HG03039 (cell line): Measurements from ENCODE around the gene ECEL1.

Source experiments
- ATAC-seq: cut with Tn5 transposase; IDR thresholded peaks from one replicate; pipeline ENCODE4 v1.9.1; 2021; ENCODE audit warnings: mild to moderate bottlenecking, moderate library complexity; ENCODE audit not compliant: unreplicated experiment

The ECEL1 gene

GRCh38 chr2:232498452-232498851 lies 10.8 kb upstream of the ECEL1 start:
- no peak for ATAC-seq

DNA sequence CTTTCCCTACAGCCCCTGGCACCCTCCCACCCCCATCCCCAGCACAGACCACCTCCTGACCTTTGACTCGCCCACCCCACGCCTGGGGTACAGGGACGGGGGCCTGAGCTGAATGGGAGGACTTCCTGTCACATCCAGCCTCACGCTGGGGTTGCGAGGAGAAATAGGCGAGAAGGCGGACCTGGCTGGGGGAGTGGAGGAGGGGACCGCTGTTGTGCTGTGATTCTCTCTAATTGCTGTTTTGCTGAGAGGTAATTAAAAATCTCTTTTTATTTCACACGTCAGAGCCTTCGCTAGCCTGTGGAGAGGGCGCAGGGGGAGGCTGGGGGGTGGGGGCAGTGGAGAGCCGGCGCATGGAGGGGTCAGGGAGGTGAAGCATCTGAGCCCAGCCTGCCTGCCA lies 9.7 kb upstream of the ECEL1 start:
- ATAC-seq: no peak

- ATAC-seq: no peak
Measured at GRCh38 chr2:232496501-232497270, 9.1 kb upstream of the ECEL1 start.

- no peak for ATAC-seq
Measured at GRCh38 chr2:232495292-232495691, 7.7 kb upstream of the ECEL1 start.

- no peak for ATAC-seq
Measured at GRCh38 chr2:232494542-232494941, 6.9 kb upstream of the ECEL1 start.

DNA sequence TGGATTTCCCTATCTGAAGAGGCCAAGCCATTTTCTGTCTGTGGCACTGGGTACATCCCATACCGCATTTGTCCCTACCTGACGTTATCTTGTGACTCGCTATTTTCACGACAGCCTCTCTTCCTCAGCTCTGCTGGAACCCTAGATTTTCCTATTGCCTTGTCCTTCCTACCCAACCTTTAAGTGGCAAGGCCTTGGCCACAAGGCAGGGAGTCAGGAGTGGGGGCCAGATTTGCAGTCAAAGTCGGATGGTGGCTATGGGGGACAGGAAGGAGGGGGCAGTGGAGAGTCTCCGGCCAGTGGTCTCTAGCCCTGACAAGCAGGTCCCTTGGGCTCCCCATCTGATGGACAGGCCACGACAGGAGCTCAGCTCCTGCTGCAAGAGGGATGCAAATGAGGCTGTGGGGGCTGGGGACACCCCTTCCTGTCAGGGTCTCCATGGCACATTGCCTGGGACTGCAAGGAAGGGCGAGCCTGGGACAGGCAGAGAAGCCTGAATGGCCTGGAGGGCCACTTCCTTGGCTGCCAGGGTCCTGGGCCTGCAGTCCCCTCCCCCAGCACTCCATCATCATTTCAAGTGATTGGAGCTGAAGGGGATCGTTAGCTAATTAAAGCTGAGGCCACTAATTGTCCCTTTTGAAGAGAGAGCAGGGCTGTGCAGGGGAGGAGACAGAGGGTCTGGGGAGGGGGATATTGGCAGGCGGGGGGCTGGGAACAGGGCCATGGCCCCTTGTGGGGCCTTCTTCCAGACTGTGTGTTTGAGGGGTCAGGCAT lies 6.3 kb upstream of the ECEL1 start:
- no peak for ATAC-seq

DNA sequence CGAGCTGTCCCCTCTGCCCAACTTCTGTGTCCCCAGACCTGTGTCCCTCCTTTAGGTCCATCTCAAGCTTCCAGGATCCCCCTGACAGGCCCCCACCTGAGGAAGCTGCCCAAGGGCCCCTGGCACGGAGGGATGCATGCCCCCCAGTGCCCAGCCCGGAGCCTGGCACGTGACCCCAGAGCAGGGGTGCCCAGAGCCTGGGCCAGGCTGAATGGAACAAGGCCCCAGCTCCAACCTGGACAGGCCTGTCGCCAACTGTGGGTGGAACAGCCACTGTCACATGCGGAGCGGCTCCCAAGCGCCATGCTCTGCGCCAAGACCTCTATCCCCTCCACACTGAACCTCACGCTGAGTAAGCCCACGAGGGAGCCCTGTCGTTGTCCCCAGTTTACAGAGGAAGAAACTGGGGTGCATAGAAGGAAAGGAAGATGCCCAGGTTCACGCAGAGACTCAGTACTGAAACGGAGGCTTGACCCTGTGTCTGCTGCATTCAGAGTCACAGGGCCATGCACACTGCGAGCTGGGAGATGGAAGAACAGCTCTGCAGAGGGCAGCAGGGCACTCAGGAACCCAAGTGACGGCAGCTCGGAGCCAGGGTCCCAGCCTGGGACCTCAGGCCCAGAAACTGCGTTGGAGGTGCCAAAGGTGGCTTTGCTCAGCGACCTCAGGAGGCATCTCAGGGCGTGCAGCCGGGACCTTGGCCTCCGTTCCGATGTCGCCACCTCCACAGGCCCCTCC lies 5.5 kb upstream of the ECEL1 start:
- no peak for ATAC-seq

GRCh38 chr2:232492236-232492848 lies 4.7 kb upstream of the ECEL1 start:
- no peak for ATAC-seq

DNA sequence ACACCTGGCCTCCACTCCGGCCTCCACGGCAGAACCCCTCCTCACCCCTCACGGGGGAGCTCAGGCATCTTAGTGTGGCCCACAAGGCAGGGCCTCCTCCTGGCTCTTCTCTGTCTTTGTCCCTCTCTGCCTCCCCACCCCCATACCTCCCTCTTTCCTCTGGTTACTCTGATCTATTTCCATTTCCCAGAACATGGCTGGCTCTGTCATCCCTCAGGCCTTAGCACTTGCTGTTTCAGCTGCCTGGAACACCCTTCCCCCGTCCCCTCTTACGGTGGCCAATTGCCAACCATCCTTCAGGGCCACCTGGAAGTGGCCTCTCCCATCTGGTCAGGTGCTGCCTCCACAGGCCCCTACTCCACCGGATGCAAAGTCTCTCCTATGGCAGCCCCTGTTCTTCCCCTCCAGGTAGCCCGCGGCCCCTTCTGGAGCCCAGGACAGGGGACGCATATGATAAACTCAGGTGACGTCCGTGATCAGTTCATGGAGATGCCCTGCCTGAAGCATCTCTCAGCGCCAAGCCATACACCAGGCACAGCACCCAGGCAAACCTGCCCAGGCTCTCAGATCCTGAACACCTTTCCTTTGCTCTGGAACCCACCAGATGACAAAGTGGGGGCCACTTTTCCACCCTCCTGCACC lies 3.6 kb upstream of the ECEL1 start:
- ATAC-seq: no peak

GRCh38 chr2:232490221-232491138 lies 2.8 kb upstream of the ECEL1 start:
- no peak for ATAC-seq

GRCh38 chr2:232489516-232490220 lies 2.0 kb upstream of the ECEL1 start:
- ATAC-seq: no peak

DNA sequence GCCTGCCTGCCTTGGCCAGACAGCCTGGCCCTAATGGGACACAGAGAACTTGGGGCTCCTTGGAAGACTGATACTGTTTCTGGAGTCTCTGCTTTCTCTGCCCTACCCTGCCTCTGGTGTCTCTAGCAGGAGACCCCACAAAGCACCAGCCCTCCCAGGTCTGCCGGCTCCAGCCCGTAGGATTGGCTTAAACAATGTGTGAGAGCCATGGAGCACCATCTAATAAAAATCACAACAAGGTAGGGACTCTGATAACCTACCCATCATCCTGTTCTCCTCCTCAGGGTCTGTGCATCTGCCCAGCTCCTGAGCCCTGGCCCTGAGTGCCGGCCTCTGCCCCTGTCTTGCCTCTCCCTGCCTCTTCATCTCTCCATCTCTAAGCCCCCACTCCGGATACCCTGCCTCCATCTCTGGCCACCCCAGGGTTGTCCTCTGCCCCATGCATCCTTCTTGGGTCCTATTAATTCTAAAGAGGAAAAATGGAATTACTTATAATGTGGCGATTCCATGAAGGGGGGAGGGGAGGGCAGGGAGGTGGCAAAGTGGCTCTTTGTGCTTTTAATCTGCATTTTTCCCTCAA lies 1.2 kb upstream of the ECEL1 start:
- ATAC-seq: no peak

DNA sequence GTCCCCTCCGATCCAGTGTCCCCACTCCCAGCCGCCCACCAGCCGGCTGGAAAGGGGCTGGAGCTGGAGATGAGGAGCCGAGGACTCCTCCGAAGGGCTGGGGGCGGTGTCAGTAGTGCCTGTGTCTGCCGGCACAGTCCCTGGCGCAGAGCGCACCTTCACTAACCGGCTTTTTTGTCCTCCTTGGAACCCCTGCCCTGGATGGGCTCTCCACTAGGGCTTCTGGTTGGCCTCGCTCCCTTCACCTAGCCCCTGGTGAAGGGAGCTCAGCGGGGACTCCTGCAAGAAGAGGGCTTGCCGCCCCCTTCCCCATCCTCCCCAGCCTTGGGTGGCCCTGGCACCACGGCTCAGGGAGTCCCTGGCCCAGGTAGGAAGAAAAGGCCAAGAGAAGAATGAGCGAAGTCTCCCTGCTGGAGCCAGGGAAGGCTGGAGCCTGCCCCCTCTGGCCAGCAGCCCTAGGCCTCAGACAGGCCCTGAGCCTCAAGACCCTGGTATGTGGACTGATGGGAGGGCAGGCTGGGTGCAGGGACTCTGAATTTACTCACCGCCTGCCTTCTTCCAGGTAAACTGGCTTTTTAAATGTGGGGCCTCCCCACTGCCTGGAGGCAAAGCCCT lies 570 bp upstream of the ECEL1 start:
- no peak for ATAC-seq

DNA sequence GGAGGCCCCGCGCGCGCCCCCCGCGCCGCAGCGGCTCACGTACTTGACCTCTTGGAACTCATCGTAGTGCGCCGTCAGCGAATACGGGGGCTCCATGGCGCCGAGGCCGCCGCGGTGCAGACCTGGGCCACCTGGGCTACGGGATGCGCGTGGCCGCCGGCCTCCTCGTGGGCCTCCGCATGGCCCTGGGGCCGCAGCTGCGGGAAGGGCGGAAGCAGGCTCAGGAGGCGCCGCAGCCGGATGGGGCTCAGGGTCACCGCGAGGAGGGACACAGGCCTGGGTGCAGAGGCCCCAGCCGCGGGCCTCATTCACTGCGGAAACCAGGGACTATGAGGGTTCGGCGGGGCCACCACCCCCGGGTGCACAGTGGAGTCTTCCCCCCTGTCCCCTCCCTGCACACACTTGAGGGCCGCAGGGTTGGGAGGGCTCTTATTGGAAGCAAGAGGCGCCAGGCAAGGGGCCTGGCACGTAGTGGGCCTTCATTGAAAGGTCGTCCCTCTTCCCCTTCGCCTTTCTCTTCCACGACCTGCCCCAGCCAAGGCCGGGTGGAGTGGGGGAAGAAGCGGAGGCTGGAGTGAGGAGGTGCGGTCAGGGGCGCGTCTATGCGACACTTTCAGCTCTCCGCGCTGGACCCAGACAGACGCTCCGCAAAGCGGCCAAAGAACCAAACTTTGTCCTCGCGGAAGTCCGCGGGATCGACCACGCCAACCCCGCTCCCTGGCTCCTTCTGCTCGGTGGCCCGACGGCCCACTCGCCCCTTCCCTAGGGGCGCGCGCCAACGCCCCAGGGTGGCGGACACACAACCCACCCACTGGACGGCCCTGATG lies 863 bp downstream of the ECEL1 start:
- no peak for ATAC-seq

DNA sequence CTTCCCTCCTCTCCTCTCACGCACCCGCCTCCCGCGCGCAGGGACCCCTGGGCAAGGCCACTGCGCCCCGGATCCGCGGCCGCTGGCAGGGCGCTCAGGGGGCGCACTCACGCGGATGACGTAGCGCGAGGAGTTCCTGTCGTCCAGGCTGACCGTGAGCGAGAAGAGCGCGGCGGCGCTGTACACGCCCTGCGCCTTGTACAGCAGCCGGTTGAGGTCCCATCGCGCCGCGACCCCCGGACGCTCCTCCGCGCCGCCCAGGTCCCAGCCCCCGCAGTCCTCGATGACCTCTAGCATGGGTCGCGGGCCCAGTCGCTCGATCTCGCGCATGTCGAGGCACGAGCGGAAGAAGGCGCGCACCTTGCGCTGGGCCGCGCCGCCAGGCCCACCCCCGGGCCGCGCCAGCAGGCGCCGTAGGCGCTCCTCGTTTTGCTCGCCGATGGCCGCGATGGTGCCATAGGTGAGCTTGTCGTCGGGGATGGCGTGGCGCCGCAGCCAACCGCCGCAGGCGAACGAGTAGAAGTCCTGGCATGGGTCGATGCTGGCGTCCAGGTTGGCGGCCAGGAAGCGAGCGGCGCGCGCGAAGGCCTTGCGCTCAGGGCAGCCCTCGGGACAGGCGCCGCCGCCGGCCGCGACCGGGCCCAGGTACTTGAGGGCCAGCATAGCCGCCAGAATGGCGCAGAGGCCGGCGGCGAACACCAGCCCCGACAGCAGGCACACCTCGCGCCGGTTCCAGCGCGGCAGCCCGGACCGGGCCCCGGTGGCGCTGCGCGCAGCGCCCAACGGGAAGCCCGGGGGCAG lies 1.7 kb downstream of the ECEL1 start:
- ATAC-seq: no peak

DNA sequence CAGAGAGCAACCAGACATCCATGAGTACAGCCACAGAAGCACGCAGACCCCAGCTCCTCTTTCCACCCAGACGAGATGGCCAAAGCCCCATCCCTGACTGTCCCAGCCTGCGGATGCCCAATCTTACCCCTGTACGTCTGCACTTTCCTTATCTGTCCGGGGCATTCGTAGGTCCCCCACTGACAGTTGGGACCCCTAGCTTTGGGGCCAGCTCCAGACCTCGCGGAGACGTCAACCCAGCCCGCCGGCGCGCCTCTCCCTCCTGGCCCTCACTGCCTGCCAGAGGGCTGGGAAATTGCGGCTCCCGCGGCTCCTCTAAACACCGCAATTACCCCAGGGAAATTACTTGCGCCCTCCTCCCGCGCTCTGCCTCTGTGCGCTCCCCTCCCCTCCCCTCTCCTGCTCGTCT lies 2.3 kb downstream of the ECEL1 start:
- ATAC-seq: no peak
